LNCAP (cell line): ENCODE measurements around the gene CCNF.

Experiments used
- CTCF ChIP-seq: fragments of 450-650 bp; IDR thresholded peaks from 2 replicates; pipeline ENCODE4 v1.5.1; 2017; ENCODE audit warnings: mild to moderate bottlenecking

Gene CCNF

DNA sequence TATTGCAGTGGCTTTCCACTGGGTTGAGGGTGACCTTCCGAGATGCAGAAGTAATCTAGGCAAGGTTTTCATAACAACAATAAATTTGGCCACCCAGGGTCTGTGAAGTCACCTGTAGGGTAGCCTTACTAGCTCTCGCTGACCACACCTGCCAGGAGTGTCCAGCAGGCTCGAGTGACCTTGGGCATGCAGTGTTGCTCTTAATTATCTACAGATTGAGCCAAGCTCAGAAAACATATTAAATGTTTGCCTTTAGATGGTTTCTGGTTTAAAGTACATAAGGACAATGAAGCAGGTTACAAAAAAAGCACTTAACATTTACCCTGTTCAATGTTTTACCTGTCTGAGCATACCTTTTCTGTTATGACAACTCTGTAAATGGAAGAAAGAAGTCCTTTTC, 47.5 kb downstream of the CCNF start:
- no peak for TF ChIP-seq CTCF

DNA sequence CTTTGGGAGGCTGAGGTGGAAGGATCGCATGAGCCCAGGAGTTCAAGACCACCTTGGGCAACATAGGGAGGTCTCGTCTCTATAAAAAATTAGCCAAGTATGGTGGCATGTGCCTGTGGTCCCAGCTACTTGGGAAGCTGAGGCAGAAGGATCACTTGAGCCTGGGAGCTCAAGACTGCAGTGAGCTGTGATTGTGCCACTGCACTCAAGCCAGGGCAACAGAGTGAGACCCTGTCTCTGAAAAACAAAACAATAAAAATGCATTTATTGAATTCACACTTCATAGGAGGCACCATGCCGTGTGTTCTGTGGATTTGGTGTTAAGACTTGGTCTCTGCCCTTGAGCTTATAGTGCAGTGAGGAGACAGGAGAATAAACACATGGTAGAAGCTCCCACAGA, 48.1 kb downstream of the CCNF start:
- no peak for TF ChIP-seq CTCF

DNA sequence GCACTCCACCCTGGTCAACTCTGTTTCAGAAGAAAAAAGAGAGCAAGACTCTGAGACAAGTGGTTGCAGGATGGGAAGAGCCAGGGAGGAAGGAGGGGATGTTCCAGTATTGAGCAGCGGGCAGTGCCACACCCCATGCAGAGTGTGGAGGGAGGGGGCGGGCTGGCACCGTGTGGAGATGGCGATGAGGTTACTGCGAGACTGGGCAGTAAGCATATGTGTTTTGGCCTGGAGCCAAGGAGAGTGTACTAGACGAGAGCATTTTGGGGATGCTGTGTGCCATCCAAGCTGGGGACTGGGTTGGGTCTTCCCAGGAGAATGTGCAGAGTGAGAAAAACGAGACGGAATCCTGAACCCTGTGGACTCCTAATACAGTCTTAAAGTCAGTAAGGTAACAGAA, 49.0 kb downstream of the CCNF start:
- no peak for TF ChIP-seq CTCF

GRCh38 chr16:2480948-2481347, 51.7 kb downstream of the CCNF start:
- TF ChIP-seq CTCF = no peak

DNA sequence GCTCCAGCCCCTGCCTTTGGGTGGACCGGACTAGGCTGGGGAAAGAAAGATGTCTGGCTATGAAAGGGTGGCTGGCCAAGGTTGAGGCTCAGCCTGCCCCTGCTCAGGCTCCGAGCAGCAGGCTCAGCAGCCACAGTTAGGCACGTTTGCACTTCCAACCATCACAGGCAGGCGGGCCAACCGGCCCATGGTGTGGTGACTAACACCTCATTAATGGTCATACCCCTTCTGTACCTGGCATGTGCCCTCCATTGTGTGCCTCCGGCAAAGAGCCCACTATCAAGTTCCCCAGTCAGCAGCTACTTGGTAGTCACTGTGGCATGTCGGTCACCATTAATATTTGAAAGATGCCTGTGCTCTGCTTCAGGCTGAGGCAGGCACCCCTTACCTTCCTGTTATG, 52.4 kb downstream of the CCNF start:
- TF ChIP-seq CTCF = no peak

DNA sequence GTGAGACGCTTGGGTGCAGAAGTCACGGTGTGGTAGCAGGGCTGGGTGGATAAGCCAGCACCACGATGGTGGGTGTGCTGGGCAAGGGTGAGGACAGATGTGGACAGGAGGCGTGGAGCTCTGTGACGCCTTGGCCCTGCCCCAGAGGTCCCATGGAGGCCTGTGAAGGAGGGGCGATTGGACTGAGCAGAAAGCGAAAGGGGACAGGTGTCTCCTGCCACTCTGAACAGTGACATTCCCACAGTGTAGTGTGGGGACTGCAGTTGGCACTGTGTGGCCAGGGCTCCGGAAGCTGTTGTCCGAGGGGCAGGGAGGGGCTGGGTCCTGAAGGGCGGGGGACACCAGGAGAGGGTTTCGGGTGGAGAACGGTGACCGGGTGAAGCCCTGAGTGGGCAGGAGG, 53.0 kb downstream of the CCNF start:
- no peak for TF ChIP-seq CTCF

DNA sequence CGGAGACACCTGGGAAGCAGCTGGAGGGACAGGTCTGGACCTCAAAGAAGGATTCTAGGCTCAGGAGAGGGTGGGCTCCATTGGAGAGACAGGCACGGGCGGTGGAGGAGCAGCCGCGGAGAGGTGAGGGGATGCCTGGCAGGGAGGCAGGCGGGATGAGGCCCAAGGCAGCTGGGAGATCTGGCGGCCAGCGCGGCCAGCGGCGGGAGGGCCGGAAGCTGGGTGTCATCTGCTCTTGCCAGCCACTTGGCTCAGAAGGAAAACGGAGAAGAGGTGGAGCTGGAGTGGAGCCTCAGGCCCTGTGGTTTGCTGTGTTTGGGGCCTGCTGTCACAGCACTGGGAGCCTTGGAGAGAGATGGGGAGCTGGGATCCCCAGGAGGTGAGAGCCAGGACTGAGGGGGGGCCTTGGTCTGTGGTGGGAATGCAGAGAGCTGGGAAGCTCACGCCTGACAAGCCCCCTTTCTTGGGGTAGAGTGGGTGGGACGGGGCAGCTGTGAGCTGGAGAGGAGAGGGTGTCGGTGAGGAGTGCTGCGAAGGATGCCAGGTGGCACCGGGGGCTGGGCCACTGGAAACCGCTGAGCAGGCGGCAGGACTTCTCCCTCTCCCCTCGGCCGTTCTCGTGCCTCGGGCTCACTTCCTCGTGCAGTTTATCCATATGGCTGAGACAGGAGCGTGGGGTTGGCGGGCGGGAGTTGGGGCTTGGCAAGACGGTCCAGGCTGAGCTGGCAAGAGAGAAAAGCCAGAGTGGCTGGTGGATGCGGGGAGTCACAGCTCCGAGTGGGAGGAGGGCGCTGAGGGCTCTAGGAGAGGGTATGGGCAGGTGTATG, 53.7 kb downstream of the CCNF start:
- no peak for TF ChIP-seq CTCF
